ENCODE measurements around the gene SLC4A5.
"Not testable (repeated sequence)": the region's sequence is repeated elsewhere in the genome, so short reads cannot be mapped to it uniquely, and the experiment has no call there.

The SLC4A5 gene

DNA sequence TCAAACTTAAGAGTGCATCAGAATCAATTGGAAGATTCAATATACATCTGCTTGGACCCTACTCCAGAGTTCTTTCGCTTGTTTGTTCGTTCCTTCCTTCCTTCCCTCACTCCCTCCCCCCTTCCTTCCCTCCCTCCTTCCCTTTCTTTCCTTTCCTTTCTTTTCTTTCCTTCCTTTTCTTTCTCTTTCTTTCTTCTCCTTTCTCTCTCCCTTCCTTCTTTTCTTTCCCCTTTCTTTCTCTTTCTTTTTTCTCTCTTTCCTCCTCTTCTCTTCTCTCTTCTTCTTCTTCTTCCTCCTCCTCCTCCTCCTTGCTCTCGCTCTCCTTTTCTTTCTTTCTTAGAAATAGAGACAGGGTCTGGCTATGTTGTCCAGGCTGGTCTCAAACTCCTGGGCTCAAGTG is 98.9 kb downstream of the SLC4A5 start:
- DNase-seq (ENCODE audit: extremely low read depth in 1 of 2, low read depth in 1 of 2), result no peak

DNA sequence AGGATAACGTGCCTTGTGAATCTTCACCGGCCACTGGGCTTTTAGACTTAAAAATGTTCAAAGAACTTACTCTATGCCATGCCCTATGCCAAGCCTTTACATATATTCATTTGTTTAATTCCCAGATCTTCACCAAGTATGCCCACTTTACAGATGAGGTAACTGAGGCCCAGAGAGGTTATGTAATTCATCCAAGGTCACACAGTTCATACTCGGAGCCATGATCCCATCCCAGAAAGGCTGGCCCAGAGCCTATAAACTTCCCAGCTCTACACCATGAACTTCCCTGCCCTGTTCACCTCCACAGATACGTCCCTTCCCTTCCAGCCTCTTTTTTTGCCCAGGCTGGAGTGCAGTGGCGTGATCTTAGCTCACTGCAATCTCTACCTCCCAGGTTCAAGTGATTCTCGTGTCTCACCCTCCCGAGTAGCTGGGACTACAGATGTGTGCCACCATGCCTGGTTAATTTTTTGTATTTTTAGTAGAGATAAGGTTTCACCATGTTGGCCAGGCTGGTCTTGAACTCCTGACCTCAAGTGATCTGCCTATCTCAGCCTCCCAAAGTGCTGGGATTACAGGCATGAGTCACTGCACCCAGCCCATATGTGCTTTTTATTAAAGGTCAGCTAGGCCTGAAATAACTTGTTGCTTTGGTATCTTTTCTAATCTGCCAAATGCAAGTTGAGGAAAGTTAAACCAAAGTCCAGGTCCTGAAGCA is 100.7 kb downstream of the SLC4A5 start:
- no peak for DNase-seq (ENCODE audit: extremely low read depth in 1 of 2, low read depth in 1 of 2)

DNA sequence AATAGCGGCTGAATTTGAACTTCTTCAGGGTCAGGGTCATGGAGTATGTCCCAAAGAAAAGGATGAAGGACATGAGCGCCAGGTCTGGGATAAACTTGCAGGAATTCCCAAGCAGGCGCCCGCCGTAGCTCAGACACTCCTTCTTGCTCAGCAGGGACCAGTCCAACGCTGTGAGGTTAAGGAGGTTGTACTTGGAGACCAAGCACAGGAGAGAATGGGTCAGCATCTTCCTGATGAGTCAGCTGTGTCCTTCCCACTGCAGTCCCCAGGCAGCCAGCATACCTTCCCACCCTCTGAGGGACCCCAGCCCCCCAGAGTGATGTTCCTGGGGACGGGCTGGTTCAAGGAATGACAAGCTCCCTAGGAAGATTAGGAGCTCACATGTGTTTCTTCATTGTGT is 103.9 kb downstream of the SLC4A5 start:
- DNase-seq (ENCODE audit: extremely low read depth in 1 of 2, low read depth in 1 of 2), result no peak

DNA sequence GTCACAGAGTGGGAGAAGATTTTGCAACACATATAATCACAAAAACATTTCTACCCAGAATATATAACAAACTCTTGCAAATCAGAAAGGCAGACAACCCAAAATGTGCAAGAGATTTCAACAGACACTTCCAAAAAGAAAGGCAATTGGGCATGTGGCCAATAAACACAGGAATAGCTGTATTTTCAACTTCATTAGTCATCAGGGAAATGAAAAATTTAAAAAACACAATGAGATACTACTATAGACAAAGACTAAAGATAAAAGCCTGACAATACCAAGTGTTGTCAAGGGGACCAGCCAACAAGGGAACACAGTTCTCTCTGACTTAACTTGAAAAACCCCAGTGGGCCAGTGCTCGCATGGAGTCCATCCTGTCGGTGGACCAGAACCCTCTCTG is 104.3 kb downstream of the SLC4A5 start:
- DNase-seq (ENCODE audit: extremely low read depth in 1 of 2, low read depth in 1 of 2), result no peak

DNA sequence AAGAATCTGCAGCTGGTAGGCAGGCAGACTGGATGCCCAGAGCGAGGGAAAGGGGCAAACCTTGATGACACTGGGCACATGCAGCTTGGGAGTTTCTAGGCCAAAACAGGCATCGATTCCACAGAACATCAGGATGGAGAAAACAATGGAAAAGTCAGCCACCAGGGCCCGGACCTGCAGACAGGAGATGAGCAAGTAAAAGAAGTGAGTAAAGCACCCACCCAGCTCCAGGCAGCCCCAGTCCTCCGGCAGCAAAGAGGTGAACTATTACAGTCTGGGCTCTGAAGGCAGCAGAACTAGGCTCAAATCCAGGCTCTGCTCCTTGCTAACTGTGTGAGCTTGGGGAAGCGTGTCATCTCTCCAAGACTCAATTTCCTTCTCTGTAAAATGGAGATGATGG is 108.2 kb downstream of the SLC4A5 start:
- DNase-seq (ENCODE audit: extremely low read depth in 1 of 2, low read depth in 1 of 2), result no peak

DNA sequence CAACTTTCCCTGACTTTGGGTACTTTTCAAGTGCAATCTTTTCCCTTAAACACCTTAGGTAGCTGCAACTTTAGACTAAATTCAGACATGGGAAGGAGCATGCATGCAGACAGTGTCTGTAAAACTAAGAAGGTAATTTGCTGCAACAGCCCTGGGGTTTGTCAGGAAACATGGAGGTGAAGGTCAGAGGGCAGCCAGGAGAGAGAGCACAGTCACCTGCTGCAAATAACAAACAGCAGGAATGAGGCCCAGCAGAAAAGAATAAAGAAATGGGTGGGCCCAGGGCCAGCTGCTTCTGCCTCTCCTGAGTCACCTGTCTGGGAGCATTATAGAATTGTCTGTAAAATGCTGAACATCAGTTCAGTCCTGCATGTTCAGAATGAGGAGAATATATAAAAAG is 109.6 kb downstream of the SLC4A5 start:
- no peak for DNase-seq (ENCODE audit: extremely low read depth in 1 of 2, low read depth in 1 of 2)

DNA sequence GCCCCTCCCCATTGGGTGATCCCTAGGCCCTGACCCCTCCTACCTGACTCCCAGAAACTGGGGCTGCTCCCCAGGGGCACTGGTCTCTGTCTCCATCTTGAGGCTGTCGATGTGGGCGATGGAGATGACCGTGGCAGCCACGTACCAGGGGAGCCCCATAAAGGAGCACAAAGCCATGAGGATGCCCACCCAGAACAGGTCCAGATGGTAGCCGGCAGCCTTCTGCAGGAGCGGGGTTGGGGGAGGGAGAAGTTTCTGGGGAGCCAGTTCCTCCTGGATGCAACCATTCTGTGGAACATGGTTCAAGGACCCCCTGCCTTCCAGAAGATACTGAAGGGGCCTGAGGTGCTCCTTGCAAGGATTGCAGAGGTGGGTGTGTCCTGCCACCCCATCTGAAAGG is 110.8 kb downstream of the SLC4A5 start:
- no peak for DNase-seq (ENCODE audit: extremely low read depth in 1 of 2, low read depth in 1 of 2)

DNA sequence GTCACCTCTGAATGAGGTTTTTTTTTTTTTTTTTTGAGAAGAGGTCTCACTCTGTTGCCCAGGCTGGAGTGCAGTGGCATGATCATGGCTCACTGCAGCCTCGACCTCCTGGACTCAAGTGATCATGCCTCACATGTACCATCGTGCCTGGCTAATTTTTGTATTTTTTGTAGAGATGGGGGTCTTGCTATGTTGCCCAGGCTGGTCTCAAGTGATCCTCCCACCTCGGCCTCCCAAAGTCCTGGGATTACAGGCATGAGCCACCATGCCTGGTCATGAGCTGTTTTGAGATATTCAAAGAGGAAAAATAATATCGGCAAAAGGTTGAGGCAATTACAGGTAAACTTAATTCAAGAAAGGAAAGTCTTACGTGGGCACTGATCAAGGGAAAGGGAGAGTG is 113.4 kb downstream of the SLC4A5 start:
- not testable (repeated sequence) for DNase-seq (ENCODE audit: extremely low read depth in 1 of 2, low read depth in 1 of 2)

DNA sequence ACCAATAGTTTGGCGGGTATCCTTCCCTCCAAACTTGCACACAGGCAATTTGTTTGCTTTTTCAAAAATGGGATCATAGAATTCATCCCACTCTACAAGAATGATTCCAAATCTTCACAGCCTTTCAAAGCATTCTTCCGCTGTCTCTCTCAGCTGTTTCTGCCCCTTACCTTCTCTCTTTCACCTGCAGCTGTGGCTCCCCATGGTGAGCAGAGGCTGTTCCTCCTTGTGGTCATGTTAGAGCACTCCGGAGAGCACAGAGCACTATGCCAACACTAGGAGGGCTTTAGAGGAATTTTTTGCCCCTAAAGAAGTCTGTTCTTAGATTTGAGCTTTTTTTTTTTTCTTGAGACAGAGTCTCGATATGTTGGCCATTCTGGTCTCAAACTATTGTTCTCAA is 114.4 kb downstream of the SLC4A5 start:
- no peak for DNase-seq (ENCODE audit: extremely low read depth in 1 of 2, low read depth in 1 of 2)

DNA sequence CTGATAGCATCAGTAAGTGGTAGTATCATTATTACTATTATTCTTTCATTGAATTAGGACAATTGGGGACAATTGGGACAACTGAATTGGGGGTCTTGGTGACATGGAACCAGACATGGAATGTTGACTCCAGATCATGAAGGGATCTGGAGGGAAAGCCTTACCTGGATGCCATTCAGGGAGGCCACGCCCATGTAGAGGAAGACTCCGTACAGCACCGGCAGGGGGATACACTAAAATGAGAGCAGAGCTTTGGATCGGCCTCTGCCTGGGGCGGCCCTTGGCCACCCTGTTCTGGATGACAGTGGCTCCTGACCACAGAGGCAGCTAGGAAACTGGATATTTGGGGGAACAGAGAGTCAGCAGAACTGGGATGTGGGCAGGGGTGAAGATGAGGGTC is 115.6 kb downstream of the SLC4A5 start:
- no peak for DNase-seq (ENCODE audit: extremely low read depth in 1 of 2, low read depth in 1 of 2)

DNA sequence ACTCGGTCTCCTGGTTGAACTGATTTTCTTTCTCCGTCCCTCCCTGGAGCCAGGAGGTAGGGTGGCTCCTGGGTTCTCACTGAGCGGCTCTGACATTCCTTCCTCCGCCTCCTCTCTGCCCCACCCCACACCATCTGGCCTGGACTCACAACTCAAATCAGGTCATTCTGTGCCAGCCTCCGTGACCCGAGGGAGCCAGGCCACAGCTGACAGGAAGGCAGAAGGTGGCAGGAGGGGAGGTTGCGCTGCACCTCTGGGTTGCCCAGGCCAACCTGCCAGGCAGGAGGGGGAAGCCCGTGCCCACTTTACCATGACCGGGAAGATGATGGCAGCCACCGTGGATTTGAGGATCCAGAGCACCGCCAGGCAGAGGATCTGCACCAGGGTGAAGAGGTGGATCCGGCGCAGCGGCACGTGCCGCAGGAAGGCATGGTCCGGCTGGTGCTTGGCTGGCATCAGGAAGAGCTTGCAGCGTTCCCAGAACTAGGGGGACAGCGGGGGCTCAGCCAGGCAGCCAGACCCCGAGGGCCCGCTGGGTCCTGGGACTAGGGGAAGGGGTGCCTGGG is 116.5 kb downstream of the SLC4A5 start:
- no peak for DNase-seq (ENCODE audit: extremely low read depth in 1 of 2, low read depth in 1 of 2)

DNA sequence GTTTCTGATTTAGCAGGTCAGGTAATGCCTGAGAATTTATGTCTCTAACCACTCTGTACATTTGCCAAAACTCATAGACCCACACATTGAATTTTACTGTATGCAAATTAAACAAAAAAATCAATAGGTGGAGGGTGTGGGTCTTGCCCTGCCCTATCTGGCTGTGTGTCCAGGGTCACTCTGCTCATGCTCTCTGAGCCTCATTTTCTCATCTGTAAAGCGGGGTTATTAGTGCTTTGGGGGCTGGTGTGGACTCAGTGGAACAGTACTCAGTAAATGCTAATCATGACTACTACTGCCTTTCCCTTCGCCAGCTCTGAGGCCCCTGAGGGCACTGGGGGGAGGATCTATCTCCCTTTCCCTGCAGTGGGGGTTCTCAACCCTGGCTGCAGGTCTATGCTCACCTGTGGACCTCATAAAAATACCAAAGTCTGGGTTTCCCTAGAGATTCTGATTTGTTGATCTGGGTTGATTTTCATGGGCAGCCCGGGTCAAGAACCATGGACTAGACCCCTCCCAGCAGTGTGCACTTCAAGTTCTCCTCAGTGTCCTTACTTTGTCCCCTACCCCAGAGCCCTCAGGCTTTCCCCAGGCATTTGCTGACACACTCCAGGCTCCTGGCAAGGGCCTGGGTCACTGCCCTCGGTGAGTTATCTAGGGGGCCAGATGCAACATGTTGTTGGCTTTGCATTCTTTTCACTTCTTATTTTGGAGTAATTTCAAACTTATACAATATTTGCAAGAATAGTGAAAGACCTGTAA is 117.3 kb downstream of the SLC4A5 start:
- no peak for DNase-seq (ENCODE audit: extremely low read depth in 1 of 2, low read depth in 1 of 2)

DNA sequence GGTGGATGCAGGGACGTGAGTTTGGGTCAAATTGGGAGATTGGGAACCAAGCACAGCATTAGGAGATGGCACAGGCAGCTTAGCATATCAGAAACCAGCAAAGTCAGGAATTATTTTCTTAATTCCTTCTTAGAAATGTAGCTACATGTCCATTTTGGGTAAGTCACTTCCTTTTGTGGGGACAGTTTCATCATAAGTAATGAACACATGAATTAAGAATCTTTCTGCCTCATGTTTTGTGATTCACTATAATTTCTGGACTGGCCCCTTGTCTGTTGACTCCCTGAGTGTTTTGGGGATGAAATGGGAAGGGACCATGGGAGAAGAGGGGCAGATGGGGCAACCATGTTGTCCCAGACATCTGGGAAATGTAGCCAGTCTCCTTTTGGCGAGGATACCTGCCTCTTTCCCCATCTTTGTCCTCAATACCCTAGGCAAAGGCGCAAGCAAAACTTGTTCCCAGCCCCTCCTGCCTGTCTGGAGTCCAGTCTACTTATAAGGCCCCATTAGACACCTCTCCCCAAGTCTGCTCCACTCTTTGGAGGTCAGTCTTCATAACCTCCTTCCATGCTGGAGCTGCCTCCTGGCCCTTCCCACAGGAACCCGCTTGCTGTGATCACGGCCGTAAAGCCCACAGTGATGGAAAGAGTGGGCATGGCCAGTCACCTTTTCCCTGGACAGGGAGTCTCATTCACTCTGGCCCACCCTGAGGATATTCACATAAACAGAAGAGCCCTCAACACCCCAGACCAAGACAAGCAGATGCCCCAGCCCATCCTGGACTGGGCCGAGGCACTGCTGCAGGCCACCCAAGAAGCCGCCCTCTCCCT is 119.1 kb downstream of the SLC4A5 start:
- DNase-seq (ENCODE audit: extremely low read depth in 1 of 2, low read depth in 1 of 2), result no peak

DNA sequence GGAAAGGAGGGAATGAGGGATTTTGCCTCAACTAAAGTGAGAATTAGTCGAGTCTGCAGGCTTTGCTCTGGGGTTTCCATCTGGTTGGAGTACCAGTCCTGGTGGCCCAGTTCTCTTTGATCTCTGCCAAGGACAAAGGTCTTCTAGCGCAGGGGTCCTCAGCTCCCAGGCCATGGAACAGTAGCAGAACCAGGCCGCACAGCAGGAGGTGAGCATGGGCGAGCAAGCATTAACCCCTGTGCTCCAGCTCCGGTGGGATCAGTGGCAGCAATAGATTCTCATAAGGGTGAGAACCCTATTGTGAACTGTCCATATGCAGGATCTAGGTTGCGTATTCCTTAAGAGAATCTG is 120.9 kb downstream of the SLC4A5 start:
- no peak for DNase-seq (ENCODE audit: extremely low read depth in 1 of 2, low read depth in 1 of 2)

DNA sequence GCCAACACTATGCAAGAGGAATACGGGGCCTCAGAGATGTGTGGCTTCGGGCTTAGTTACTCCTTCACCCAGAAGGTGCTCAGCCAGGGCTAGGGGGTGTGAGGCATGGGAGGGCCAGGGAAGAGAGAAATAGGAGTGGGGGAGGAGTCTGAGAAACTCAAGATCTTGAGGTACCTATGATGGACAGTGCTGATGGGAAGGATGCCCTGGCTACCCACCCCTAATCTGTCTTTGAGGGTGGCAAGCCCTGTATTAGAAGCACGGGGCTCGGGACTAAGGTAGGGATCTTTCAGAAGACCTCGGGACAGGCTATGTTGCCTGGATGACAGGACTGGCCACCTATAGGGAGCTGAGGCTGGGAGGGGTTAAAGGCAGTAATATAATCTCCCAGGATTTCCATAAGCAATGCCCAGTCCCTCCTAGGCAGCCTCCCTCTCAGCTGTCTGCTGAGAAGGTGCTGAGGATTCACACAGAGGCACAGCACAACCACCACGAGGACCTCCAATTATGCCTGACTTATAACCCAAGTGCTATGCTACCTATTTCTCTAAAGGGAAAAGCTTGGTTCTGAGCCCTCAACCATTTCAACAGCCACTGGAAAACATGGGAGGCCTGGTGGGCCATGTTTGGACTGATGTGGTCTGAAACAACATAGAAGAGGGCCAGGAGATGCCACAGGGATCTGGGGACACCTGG is 121.5 kb downstream of the SLC4A5 start:
- no peak for DNase-seq (ENCODE audit: extremely low read depth in 1 of 2, low read depth in 1 of 2)

DNA sequence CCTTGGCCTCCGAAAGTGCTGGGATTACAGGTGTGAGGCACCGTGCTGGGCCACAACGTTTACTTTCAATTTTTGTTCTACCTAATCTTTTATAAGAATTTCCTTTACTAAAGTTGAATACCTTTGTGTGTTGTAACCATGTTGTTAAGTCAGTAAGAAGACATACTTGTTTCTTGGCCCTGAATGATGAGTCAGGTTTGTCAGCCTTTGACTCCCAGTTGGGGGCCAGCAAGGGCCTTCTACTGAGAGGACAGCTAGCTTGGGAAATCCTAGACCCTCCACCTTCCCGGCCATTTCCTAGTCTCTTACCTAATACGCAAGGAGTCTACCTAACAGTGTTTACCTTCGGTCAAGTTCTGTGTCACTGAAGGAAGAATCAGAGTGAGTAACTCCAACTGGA is 122.1 kb downstream of the SLC4A5 start:
- no peak for DNase-seq (ENCODE audit: extremely low read depth in 1 of 2, low read depth in 1 of 2)

DNA sequence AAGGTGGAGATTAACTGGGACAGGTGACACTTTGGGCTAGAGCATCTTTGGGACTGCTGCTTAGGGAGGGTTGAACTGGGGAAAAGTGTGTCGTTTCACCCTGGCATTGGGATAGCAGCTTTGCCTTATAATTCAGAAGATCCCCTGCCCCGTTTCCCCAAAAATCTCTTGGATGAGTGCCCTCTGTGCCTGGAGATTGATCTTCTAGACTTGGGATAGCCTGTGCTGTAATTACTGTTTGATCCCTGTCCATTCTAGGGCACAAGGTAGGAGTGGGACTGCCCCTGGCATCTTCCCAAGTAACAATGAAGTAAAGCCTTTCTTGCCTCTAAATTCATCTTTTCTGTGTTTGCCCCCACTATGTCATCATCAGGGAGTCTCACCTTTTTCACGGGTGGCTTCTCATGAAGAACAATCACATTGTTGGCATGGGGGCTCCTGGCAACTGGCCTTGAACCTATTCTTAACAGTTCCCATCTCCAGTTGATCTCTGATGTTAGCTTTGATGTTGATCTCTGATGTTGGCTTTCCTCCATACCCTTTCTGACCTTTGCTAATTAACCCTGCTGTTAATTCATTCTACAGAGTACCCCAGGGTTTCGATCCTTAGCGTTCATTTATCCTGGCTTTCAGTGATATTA is 123.2 kb downstream of the SLC4A5 start:
- DNase-seq (ENCODE audit: extremely low read depth in 1 of 2, low read depth in 1 of 2), result no peak

DNA sequence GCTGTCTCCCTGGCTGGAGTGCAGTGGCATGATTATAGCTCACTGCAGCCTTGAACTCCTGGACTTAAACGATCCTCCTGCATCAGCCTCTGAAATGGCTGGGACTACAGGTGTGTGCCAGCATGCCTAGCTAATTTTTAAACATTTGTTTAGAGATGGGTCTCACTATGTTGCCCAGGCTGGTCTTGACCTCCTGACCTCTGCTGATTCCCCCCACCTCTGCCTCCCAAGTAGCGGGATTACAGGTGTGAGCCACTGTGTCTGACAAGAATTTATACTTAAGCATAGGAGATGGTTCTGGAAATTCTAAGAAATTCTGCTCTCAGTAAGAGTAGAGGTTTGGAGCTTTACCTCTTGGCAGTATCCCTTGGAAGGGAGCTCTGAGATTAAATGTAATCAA is 126.6 kb downstream of the SLC4A5 start:
- no peak for DNase-seq (ENCODE audit: extremely low read depth in 1 of 2, low read depth in 1 of 2)

DNA sequence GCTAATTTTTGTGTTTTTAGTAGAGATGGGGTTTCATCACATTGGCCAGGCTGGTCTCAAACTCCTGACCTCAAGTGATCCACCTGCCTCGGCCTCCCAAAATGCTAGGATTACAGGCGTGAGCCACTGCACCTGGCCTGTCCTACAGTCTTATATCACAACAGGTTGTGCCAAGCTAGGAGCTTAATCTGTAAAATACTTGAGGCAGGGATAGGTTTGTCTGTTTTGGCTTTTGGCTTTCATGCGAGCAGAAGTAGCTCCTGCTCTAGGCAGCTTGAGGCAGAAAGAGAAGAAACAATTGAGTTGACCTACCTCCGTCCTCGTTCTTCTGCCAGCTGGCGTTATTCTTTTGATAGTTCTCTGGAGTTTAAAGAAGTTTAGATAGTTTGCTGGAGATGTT is 127.4 kb downstream of the SLC4A5 start:
- DNase-seq (ENCODE audit: extremely low read depth in 1 of 2, low read depth in 1 of 2), result not testable (repeated sequence)

DNA sequence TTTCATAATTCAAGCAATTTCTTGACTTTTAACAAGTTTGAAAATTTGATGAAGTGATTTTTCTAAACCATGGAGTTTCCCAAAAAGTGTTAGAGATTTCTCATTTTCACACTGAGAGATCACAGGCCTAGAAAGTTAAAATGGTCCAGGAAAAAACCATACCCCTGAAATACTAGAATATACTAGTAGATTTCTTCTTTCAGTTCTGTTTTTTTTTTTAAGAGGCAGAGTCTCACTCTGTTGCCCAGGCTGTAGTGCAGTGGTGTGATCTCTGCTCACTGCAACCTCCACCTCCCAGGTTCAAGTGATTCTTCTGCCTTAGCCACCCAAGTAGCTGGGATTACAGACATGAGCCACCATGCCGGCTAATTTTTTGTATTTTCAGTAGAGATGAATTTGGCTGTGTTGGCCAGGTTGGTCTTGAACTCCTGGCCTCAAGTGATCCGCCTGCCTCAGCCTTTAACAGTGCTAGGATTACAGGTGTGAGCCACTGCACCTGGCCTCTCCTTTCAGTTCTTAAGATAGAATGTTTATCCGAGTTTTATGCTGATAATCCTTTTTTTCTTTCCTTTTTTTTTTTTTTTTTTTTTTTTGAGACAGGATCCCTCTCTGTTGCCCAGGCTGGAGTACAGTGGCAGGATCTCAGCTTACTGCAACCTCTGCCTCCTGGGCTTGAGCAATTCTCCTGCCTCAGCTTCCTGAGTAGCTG is 130.4 kb downstream of the SLC4A5 start:
- DNase-seq (ENCODE audit: extremely low read depth in 1 of 2, low read depth in 1 of 2), result no peak
